HEK293 (cell line): Measurements from ENCODE around the gene PPIL6.

Source experiments
- CTCF ChIA-PET: fragments of 350-600 bp; formaldehyde crosslinking; extraction: SDS; loops from one replicate; lab custom pipeline; 2021; ENCODE audit warnings: antibody characterized with exemption; lab: Yijun Ruan, JAX
- POLR2A ChIA-PET: fragments of 300-600 bp; formaldehyde crosslinking; extraction: SDS; loops from one replicate; lab custom pipeline; 2020; ENCODE audit warnings: antibody characterized with exemption, inconsistent platforms; lab: Yijun Ruan, JAX
- H3K27ac ChIP-seq: fragments of 200-500 bp; sonication (Bioruptor generic); 2 replicates; pipeline ENCODE4 v1.5.1; 2014; ENCODE audit warnings: low read depth, low read length, control low read depth, inconsistent platforms; ENCODE audit errors: extremely low read depth
- H3K36me3 ChIP-seq, 2 experiments: fragments of 200-500 bp in 1 of 2; sonication (Bioruptor generic) in 1 of 2; 1 replicate in 1 of 2; 2 replicates in 1 of 2; pipeline ENCODE4 v1.5.1; 2014 to 2017; ENCODE audit warnings: inconsistent platforms in 2 of 2, low read length in 2 of 2; ENCODE audit not compliant: control insufficient read depth in 2 of 2, insufficient read depth in 1 of 2
- H3K4me1 ChIP-seq: fragments of 200-500 bp; sonication (Bioruptor generic); 2 replicates; pipeline ENCODE4 v1.5.1; 2014; ENCODE audit warnings: mild to moderate bottlenecking, low read length, inconsistent platforms; ENCODE audit not compliant: control insufficient read depth, insufficient read depth
- H3K4me3 ChIP-seq: 2 replicates; pipeline ENCODE4 v1.5.1; 2011; ENCODE audit warnings: low read depth, mild to moderate bottlenecking, control low read depth, low read length, moderate library complexity
- H3K9me3 ChIP-seq: fragments of 200-500 bp; sonication (Bioruptor generic); 2 replicates; pipeline ENCODE4 v1.5.1; 2014; ENCODE audit warnings: low read depth, low read length, inconsistent platforms; ENCODE audit not compliant: control insufficient read depth, insufficient read depth
- ATF2 ChIP-seq: fragments of 450-650 bp; formaldehyde crosslinking; IDR thresholded peaks from 2 replicates; pipeline ENCODE4 v1.5.1; 2016; ENCODE audit warnings: missing biosample characterization, missing genetic modification characterization, low read depth
- REPIN1 ChIP-seq: fragments of 450-650 bp; formaldehyde crosslinking; IDR thresholded peaks from 2 replicates; pipeline ENCODE4 v1.5.1; 2017; ENCODE audit warnings: missing biosample characterization, missing genetic modification characterization, low read depth
- ZBTB1 ChIP-seq: fragments of 450-650 bp; formaldehyde crosslinking; IDR thresholded peaks from 2 replicates; pipeline ENCODE4 v1.5.1; 2016; ENCODE audit warnings: missing biosample characterization, missing genetic modification characterization
- ZBTB49 ChIP-seq: fragments of 450-650 bp; formaldehyde crosslinking; IDR thresholded peaks from 2 replicates; pipeline ENCODE4 v1.5.1; 2016; ENCODE audit warnings: missing biosample characterization, missing genetic modification characterization, low read depth
- ZFP3 ChIP-seq: fragments of 450-650 bp; formaldehyde crosslinking; IDR thresholded peaks from 2 replicates; pipeline ENCODE4 v1.5.1; 2016; ENCODE audit warnings: low read depth, missing biosample characterization, missing genetic modification characterization
- ZFP69B ChIP-seq: fragments of 450-650 bp; formaldehyde crosslinking; IDR thresholded peaks from 2 replicates; pipeline ENCODE4 v1.5.1; 2016; ENCODE audit warnings: missing biosample characterization, missing genetic modification characterization
- ZNF248 ChIP-seq: fragments of 450-650 bp; formaldehyde crosslinking; IDR thresholded peaks from 2 replicates; pipeline ENCODE4 v1.5.1; 2017; ENCODE audit warnings: missing biosample characterization, missing genetic modification characterization
- ZNF266 ChIP-seq: fragments of 450-650 bp; formaldehyde crosslinking; IDR thresholded peaks from 2 replicates; pipeline ENCODE4 v1.5.1; 2016; ENCODE audit warnings: missing biosample characterization, missing genetic modification characterization, low read depth
- ZNF48 ChIP-seq: fragments of 450-650 bp; formaldehyde crosslinking; IDR thresholded peaks from 2 replicates; pipeline ENCODE4 v1.5.1; 2016; ENCODE audit warnings: missing biosample characterization, missing genetic modification characterization
- ZNF623 ChIP-seq: fragments of 450-650 bp; formaldehyde crosslinking; IDR thresholded peaks from 2 replicates; pipeline ENCODE4 v1.5.1; 2016; ENCODE audit warnings: missing biosample characterization, missing genetic modification characterization
- ZNF626 ChIP-seq: fragments of 450-650 bp; sonication (Bioruptor Pico); formaldehyde crosslinking; IDR thresholded peaks from 2 replicates; pipeline ENCODE4 v1.5.1; 2018; ENCODE audit warnings: missing biosample characterization, missing genetic modification characterization, inconsistent platforms
- ZNF654 ChIP-seq: fragments of 450-650 bp; formaldehyde crosslinking; IDR thresholded peaks from 2 replicates; pipeline ENCODE4 v1.5.1; 2016; ENCODE audit warnings: low read depth, missing biosample characterization, missing genetic modification characterization
- ZNF843 ChIP-seq: fragments of 450-650 bp; formaldehyde crosslinking; IDR thresholded peaks from 2 replicates; pipeline ENCODE4 v1.5.1; 2016; ENCODE audit warnings: missing biosample characterization, missing genetic modification characterization
- ZSCAN16 ChIP-seq: fragments of 450-650 bp; formaldehyde crosslinking; IDR thresholded peaks from 2 replicates; pipeline ENCODE4 v1.5.1; 2016; ENCODE audit warnings: missing biosample characterization, missing genetic modification characterization
- ZSCAN30 ChIP-seq: fragments of 450-650 bp; IDR thresholded peaks from 2 replicates; pipeline ENCODE4 v1.5.1; 2018; ENCODE audit warnings: missing biosample characterization, mild to moderate bottlenecking, missing genetic modification characterization, moderate library complexity
- TF ChIP-seq, protein P1 (sequence below): fragments of 450-650 bp; formaldehyde crosslinking; IDR thresholded peaks from 2 replicates; pipeline ENCODE4 v1.5.1; 2016; ENCODE audit warnings: missing biosample characterization, missing genetic modification characterization
- TF ChIP-seq, protein P2 (sequence below): fragments of 450-650 bp; formaldehyde crosslinking; IDR thresholded peaks from 2 replicates; pipeline ENCODE4 v1.5.1; 2016; ENCODE audit warnings: missing biosample characterization, missing genetic modification characterization, borderline replicate concordance
- TF ChIP-seq, protein P3 (sequence below): fragments of 450-650 bp; formaldehyde crosslinking; conservative IDR thresholded peaks from 2 replicates; pipeline ENCODE4 v1.5.1; 2016; ENCODE audit warnings: low read depth, missing biosample characterization, missing genetic modification characterization

The PPIL6 gene

GRCh38 chr6:109440331-109441068 is at the start of gene PPIL6, which contains the start of gene SMPD2:
TSS of gene PPIL6 (minus strand) at chr6:109440628. CDS start at chr6:109440590, 38 bp downstream.
TSS of gene SMPD2 (plus strand) at chr6:109440724. CDS start at chr6:109441122, 398 bp downstream.
- peaks cover 0 to 37% of the 10 kb centered on the region in 2 experiments; a peak in 1 of 3 replicates for H3K36me3 ChIP-seq
- H3K4me1 ChIP-seq = no peaks in the 10 kb centered on the region
- POLR2A ChIA-PET = interaction anchor here (1.0 to 2.9 kb wide), 10 partner anchors 10 to 346 kb away, joined by 3 to 17 read pairs (median 8); partner anchors contain the start of genes CD164, MICAL1 and SESN1
- CTCF ChIA-PET = interaction anchor here (0.6 to 4.3 kb wide), 9 partner anchors 9 to 277 kb away, joined by 3 to 24 read pairs (median 4); partner anchors contain the start of genes CD164 and MICAL1
- H3K27ac ChIP-seq = peak within 1 kb of the TSS; percentile 68; the same call in 1 of the 2 replicates
- no peaks in the 10 kb centered on the region for H3K9me3 ChIP-seq
- H3K4me3 ChIP-seq = peak within 1 kb of the TSS; percentile 82
- TF ChIP-seq ZNF654 (tag by site-specific recombination) = no peak
- no peak for TF ChIP-seq ZBTB49 (tag by site-specific recombination)
- no peak for TF ChIP-seq ZNF626 (tag by site-specific recombination)
- TF ChIP-seq, protein P1, sequence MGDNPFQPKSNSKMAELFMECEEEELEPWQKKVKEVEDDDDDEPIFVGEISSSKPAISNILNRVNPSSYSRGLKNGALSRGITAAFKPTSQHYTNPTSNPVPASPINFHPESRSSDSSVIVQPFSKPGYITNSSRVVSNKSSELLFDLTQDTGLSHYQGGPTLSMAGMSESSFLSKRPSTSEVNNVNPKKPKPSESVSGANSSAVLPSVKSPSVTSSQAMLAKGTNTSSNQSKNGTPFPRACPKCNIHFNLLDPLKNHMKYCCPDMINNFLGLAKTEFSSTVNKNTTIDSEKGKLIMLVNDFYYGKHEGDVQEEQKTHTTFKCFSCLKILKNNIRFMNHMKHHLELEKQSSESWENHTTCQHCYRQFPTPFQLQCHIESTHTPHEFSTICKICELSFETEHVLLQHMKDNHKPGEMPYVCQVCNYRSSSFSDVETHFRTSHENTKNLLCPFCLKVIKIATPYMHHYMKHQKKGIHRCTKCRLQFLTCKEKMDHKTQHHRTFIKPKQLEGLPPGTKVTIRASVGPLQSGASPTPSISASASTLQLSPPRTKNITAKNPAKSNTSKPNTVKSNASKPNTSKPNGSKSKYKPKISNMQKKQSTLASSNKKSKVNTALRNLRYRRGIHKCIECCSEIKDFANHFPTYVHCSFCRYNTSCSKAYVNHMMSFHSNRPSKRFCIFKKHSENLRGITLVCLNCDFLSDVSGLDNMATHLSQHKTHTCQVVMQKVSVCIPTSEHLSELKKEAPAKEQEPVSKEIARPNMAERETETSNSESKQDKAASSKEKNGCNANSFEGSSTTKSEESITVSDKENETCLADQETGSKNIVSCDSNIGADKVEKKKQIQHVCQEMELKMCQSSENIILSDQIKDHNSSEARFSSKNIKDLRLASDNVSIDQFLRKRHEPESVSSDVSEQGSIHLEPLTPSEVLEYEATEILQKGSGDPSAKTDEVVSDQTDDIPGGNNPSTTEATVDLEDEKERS (tag by site-specific recombination) = no peak
- TF ChIP-seq REPIN1 (tag by site-specific recombination) = no peak
- TF ChIP-seq ZNF48 (tag by site-specific recombination) = no peak
- TF ChIP-seq ZSCAN30 = peak; percentile 69
- no peak for TF ChIP-seq ZNF266 (tag by site-specific recombination)
- no peak for TF ChIP-seq ZSCAN16 (tag by site-specific recombination)
- no peak for TF ChIP-seq ZBTB1 (tag by site-specific recombination)
- no peak for TF ChIP-seq ZFP3
- TF ChIP-seq, protein P2, sequence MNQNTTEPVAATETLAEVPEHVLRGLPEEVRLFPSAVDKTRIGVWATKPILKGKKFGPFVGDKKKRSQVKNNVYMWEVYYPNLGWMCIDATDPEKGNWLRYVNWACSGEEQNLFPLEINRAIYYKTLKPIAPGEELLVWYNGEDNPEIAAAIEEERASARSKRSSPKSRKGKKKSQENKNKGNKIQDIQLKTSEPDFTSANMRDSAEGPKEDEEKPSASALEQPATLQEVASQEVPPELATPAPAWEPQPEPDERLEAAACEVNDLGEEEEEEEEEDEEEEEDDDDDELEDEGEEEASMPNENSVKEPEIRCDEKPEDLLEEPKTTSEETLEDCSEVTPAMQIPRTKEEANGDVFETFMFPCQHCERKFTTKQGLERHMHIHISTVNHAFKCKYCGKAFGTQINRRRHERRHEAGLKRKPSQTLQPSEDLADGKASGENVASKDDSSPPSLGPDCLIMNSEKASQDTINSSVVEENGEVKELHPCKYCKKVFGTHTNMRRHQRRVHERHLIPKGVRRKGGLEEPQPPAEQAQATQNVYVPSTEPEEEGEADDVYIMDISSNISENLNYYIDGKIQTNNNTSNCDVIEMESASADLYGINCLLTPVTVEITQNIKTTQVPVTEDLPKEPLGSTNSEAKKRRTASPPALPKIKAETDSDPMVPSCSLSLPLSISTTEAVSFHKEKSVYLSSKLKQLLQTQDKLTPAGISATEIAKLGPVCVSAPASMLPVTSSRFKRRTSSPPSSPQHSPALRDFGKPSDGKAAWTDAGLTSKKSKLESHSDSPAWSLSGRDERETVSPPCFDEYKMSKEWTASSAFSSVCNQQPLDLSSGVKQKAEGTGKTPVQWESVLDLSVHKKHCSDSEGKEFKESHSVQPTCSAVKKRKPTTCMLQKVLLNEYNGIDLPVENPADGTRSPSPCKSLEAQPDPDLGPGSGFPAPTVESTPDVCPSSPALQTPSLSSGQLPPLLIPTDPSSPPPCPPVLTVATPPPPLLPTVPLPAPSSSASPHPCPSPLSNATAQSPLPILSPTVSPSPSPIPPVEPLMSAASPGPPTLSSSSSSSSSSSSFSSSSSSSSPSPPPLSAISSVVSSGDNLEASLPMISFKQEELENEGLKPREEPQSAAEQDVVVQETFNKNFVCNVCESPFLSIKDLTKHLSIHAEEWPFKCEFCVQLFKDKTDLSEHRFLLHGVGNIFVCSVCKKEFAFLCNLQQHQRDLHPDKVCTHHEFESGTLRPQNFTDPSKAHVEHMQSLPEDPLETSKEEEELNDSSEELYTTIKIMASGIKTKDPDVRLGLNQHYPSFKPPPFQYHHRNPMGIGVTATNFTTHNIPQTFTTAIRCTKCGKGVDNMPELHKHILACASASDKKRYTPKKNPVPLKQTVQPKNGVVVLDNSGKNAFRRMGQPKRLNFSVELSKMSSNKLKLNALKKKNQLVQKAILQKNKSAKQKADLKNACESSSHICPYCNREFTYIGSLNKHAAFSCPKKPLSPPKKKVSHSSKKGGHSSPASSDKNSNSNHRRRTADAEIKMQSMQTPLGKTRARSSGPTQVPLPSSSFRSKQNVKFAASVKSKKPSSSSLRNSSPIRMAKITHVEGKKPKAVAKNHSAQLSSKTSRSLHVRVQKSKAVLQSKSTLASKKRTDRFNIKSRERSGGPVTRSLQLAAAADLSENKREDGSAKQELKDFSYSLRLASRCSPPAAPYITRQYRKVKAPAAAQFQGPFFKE (tag by site-specific recombination) = no peak
- TF ChIP-seq, protein P3, sequence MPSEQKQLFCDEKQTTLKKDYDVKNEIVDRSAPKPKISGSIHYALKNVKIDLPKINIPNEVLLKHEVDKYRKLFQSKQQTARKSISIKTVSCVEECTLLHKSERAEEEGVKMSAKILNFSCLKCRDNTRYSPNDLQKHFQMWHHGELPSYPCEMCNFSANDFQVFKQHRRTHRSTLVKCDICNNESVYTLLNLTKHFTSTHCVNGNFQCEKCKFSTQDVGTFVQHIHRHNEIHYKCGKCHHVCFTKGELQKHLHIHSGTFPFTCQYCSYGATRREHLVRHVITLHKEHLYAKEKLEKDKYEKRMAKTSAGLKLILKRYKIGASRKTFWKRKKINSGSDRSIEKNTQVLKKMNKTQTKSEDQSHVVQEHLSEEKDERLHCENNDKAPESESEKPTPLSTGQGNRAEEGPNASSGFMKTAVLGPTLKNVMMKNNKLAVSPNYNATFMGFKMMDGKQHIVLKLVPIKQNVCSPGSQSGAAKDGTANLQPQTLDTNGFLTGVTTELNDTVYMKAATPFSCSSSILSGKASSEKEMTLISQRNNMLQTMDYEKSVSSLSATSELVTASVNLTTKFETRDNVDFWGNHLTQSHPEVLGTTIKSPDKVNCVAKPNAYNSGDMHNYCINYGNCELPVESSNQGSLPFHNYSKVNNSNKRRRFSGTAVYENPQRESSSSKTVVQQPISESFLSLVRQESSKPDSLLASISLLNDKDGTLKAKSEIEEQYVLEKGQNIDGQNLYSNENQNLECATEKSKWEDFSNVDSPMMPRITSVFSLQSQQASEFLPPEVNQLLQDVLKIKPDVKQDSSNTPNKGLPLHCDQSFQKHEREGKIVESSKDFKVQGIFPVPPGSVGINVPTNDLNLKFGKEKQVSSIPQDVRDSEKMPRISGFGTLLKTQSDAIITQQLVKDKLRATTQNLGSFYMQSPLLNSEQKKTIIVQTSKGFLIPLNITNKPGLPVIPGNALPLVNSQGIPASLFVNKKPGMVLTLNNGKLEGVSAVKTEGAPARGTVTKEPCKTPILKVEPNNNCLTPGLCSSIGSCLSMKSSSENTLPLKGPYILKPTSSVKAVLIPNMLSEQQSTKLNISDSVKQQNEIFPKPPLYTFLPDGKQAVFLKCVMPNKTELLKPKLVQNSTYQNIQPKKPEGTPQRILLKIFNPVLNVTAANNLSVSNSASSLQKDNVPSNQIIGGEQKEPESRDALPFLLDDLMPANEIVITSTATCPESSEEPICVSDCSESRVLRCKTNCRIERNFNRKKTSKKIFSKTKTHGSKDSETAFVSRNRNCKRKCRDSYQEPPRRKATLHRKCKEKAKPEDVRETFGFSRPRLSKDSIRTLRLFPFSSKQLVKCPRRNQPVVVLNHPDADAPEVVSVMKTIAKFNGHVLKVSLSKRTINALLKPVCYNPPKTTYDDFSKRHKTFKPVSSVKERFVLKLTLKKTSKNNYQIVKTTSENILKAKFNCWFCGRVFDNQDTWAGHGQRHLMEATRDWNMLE (tag by site-specific recombination) = 0 out of 2 replicates have a peak, but pooled peaks have one; percentile 28
- no peak for TF ChIP-seq ZNF843 (tag by site-specific recombination)
- no peak for TF ChIP-seq ZNF248 (tag by site-specific recombination)
- TF ChIP-seq ATF2 (tag by site-specific recombination) = no peak
- no peak for TF ChIP-seq ZNF623 (tag by site-specific recombination)
- no peak for TF ChIP-seq ZFP69B (tag by site-specific recombination)
